ENCODE results near the gene EGF. TPM values are rescaled to one million over a fixed set of nuclear protein-coding genes. Genes with fewer than 3 reads are reported as not detected.
A peak's percentile ranks its signal among the peaks of the same experiment; 100 is the strongest.
"Not testable (repeated sequence)": the region's sequence is repeated elsewhere in the genome, so short reads cannot be mapped to it uniquely, and the experiment has no call there.

The EGF gene
- total RNA-seq, 1 donor from 2014 or later, result 0.15 TPM

DNA sequence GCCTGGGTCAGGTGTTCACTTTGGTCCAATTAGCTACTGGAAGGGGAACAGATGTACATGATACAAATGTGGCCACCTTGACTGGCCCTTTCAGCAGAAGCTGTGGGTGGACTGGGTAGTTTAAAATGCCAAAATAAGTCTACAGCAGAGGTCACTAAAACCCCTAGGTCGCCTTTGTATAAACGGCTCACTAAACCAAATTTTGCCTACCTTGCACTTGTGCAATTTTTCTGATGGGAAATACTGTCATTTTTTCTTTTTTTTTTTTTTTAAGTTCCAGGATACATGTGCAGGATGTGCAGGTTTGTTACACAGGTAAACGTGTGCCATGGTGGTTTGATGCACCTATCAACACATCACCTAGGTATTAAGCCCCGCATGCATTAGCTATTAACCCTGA is 109.8 kb downstream of the EGF start:
- no peak for ATAC-seq
- no peak for DNase-seq (ENCODE audit: low spot score)

DNA sequence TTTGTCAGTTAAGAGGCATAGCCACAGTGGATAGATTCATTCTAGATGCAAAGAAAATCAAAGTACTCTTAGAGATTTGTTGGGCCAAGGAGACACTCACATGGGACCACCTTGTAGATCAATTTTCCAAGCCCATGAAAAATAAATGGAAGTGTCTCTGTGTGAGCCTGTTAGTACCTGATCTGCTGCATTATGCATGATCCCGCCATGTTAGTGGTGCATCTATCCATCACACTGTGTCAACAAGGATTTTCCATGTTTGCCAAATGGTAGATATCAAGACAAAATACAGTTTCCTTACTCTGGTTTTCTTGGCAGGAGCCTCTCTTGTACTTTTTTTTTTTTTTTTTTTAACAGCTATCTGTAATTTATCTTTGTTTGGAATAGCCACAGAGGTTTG is 112.4 kb downstream of the EGF start:
- no peak for DNase-seq (ENCODE audit: low spot score)
- ATAC-seq, result no peak

DNA sequence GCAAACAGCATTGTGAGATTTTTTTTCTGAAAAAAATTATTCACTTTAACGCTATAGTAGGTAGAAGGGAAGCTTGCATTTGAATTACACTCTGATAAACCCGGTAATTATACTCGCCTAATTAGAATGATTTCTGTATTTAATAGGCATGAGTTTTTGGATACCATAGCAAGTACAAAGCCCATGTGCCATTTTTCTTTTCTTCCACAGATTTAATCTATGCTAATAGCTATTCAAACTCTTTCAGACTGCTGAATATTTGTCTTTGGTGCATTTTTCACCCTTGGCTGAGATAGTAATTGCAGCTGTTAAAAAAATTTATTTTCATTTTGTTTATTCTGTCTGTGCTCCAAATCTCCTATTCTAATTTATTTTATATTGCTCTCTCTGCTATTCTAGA is 113.0 kb downstream of the EGF start:
- ATAC-seq, result no peak

DNA sequence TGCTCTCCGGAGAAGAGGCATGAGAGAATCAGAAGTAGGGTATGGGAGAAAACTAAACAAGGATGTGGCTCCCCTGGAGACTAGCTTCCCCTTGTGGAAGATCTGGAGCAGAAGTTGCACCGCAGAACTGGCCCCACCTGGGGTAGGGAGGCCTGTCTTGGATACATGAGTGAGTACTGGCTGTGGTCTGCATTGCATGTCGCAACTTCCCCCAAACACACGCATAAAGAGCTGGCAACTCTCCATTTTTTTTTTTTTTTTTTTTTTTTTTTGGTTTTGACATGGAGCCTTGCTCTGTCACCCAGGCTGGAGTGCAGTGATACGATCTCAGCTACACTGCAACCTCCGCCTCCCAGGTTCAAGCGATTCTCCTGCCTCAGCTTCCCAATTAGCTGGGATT is 119.9 kb downstream of the EGF start:
- DNase-seq (ENCODE audit: low spot score) (no peak), ATAC-seq (peak; percentile 23)

More for the DNA sequence above, 113.0 kb downstream of the EGF start:
- DNase-seq (ENCODE audit: low spot score), result no peak

DNA sequence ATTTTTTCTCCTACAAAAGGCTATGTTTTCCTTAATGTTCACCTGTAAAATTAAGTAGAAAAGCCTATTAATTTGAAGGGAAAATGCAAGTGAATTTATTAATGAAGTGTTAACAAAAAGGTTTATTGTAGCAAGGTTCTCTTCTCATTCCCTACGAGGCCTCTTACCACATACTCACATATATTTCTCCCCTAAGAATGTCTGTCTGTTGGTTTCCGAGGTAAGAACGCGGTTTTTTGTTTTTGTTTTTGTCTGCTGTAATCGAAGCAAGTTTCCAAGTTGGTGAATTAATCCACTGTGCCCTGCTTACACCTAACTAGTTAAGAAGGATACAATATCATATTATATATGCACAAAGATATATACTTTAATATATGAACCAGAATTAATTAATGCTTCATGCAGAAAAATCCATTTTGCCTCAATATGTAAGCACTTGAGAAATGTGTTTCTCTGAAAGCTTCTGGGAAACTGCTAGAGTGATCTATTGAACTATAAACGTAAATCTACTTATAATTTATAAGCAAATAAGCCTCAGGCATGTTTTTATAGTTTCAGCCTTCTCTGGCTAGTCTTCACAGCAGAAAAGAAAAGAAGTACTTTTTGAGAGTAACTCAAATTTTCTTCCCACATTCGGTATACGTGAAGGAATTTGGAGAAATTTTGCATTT is 120.8 kb downstream of the EGF start:
- DNase-seq (ENCODE audit: low spot score), result no peak
- no peak for ATAC-seq

DNA sequence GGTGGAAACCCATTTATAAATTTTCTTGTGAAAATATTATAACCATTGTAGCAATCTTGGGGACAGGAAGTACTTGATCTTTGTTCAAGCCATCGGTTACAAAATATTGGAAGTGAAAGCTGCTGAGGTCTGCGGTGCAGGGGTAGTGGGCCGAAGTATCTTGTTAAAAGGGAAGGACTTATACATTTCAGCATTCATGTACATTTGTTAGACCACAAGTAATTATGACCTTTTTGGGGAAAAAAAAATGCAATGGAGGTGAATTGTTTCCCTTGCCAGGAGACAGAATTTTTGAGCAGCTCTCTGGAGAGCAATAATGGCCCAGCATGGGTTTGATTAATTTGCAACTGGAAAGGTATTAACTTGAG is 121.3 kb downstream of the EGF start:
- DNase-seq (ENCODE audit: low spot score), result no peak
- ATAC-seq, result peak; percentile 72

DNA sequence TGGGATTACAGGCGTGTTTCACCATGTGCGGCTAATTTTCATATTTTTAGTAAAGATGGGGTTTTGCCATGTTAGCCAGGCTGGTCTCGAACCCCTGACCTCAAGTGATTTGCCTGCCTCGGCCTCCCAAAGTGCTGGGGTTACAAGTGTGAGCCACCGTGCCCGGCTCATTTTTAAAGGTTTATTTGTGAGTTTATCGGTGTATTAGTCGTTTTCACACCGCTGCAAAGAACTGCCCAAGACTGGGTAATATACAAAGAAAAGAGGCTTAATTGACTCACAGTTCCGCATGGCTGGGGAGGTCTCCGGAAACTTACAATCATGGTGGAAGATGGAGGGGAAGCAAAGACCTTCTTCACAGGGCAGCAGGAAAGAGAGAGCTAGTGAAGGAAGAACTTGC is 126.5 kb downstream of the EGF start:
- DNase-seq (ENCODE audit: low spot score); ATAC-seq: not testable (repeated sequence)

DNA sequence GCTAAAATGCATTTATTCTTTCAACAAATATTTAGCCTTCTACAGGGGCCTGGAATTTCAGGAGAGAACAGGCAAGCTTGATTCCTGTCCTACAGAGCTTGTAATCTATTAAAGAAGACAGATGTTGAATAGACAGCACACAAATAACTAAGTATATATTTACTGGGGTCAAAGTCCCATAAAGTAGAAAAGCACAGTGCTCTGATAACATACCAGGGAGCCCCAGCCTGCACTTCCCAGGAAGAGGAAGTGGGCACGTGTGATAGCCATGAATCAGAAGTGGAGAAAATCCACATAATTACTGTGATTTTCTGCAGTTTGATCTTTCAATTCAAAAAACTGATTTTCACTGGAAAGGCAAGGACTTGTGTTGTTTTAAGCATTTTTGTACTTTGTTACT is 129.1 kb downstream of the EGF start:
- peak; percentile 59 for ATAC-seq
- no peak for DNase-seq (ENCODE audit: low spot score)

DNA sequence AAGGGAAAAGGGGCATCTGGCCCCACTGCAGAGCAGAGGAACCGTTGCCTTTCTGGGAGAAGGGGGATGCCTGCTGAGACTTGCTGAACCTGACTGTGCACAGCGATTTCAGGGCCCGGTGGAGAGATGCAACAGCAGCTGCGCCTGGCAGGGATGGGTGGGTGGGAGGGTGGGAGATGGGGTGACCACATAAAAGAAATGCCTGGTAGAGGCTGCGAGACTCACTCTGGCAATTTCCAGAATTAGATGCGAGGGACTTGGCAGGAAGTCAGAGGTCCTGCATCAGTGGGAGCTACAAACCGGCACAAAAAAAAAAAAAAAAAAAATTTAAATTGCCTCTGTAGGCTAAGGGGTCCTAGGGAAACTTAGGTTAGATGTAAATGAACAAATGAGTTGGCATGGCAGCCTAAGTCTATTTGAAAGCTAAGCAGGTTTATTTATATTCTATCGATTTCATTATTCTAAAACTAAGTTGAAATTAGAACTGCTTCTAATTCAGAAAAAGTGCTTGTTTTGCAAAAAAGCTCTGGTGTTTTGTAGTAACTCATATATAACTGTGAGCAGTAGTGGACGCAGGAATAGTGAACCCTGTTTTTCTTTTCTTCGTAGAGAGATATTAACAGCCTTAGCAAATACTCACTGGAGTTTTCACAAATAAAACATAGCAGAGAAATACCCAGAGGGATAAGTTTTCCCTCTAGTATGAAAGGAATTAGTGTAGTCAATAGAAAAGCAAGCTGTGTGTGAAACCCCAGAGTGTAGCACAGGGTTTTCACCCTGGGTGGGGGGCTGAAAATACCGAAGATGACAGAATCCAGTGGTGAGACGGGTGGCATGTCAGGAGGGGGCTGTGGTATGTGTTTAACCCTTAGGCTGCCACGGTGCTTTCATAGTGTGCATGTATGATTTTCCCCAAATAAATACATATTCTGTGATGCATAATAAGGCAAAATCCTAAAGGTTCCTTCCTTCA is 130.1 kb downstream of the EGF start:
- ATAC-seq (peak; percentile 53), DNase-seq (ENCODE audit: low spot score) (no peak)

DNA sequence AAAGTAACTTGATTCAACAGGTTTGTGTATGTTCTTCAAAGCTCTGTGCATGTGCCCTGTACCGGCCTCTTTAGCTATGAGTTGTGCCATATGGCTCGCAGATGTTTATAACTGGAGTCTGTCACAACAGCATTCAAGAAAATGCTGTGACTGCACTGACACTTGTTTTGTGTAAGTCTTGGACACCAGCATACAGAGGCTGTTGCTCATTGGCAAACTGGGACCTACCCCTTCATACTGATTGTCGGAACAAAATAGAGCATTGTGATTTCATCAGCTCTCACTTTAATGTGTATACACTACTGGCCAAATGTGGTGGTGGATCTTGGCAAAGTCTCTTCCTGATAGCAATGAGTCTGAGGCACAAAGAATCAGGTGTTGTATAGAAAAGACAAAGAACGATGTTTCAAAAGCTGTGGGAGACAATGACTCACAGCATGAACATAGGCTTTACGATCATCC is 133.9 kb downstream of the EGF start:
- no peak for ATAC-seq
- DNase-seq (ENCODE audit: low spot score), result no peak

DNA sequence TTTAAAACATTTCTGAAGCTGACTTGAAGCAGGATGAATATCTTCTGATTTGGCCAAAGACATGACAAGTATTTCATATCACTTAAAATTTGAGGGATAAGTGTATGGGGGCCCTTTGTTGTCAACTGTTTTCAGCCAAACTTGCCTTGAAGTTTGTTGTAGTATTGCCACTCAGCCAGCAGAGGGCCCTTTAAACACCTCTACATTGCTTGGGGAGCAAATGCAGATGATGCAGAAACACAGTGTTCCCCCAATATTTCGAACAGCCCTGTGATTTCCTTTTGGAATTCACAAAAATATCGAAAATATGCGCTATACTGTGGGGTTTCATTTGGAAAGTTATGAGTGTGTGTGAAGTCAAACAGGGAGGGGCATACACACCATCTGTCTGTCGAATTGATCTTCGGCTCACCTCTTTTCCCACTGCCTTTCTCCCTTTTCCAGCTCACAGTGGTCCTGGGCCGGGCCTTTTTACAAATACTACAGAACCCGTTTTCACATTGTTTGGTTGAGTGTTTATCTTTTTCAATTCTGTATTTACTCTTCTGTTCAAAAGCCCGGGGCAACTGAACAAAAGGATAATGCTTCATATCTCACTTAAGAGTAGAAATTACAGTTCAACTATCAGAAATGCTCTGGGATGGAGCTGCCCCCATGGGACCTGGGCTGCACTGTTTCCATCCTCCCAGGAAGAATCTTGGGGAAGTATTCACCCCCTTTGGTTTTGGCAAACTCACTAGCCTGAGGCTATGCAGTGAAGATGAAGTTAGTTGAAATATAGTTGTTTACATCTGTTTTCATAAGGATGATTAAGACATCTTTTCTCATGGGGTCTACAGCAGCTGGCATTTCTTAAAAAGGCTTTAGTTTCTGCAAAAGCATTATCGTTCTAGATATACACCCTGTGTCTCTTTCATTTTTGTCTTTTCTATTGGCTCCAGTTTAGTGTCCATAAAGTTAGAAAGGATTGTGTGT is 137.6 kb downstream of the EGF start:
- DNase-seq (ENCODE audit: low spot score), result no peak
- peak; percentile 85 for ATAC-seq

DNA sequence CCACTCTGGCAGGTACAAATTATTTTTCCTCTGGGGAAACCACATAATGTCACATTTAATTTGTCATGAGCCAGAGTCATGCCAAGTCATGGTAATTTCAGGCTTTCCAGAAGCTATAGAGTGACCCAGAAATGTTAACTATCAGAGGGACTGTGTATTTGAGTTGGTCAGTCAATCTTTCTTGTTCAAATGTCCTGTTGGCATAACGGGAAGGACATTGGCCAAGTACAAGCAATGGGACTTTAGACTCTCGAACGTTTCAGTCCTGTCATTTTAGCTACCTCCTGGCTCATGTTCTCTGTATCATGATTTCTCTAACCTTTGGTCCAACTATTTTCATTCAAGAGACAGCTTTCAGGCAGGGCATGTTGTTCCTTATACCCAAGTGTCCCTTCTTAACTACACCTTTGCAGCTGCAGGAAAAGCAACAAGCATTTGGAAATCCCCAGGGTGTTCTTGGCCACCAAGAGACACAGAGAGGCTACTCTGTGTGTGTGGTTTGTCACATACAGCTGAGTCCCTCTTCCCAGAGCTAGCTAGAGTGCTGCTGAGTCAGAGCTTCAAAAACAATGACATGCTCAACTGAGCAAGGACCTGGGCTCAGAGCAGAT is 142.6 kb downstream of the EGF start:
- DNase-seq (ENCODE audit: low spot score) (peak; percentile 72), ATAC-seq (peak; percentile 90)

DNA sequence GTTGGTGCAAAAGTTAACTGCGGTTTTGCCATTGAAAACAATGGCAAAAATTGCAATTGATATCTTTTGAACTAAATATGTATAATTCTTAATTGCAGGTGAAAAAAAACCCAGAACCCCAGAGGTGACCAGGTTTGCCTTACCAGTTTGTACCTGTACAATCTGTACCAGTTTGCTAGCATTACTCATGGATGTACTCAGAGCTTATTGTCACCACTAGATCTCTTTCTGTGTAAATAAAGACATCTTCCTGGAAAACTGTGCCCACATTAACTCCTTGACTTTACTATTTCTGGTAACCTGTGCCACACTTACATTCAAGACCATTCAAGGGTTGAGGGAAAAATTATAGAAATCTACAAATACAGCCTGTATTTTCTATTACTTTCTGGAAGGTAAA is 146.0 kb downstream of the EGF start:
- ATAC-seq, result no peak
- DNase-seq (ENCODE audit: low spot score), result no peak

DNA sequence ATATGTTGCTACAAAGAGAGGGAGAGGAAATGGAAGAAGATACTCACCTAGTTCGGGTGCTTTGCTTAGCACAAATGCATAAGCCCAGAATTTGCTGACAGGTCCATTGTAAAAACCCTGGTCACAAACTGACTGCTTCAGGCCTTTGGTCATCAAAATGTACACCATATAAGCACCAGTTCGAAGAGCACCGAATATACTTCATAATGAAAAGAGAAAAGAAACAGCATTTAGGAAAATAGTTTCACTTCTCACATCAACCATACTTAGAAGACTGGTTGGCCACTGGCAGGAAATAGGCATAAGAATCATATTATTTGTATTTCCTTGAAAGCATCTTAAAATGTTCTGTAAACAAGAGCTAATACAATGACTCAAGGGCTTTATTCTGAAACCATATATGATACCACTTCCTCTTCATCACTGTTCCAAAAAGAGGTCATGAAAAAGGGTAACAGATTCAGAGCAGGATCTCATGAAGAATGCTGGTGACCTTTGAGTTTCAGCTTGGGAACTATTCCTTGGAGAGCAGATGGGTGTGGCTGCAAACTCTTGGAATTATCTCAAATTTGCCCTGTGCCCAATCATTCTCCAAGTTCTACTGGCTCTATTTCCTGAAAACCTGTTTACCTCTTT is 147.0 kb downstream of the EGF start:
- DNase-seq (ENCODE audit: low spot score) (no peak), ATAC-seq (no peak)

DNA sequence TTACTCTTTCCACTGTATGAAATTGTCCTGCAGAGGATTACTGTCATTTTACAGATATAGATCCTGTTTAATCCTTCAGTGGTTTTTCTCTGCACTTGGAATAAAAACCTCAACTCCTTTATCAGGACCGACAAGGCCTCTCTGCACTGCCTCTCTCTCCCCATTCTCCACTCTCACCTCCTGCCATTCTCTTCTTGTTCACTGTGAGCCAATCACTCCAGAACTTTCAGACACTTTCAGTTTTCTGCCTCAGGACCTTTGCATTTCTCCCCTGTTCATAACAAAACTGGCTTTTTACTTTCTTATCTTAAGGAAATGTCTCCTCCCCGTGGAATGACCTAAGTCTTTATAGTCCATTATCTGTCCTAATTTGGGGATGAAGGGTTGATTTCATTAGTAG is 148.4 kb downstream of the EGF start:
- ATAC-seq (no peak), DNase-seq (ENCODE audit: low spot score) (no peak)

Other genes starting within 250 kb of the EGF start
- gene CASP6, start 209.4 kb upstream of the EGF start, total RNA-seq, result 16.5 TPM
- gene PLA2G12A, start 182.8 kb upstream of the EGF start, total RNA-seq, result 38.9 TPM
- 426 TPM for gene CFI, start 110.9 kb upstream of the EGF start, total RNA-seq
- gene GAR1, start 97.1 kb upstream of the EGF start, total RNA-seq, result 3.6 TPM
- gene RRH, start 84.9 kb upstream of the EGF start, total RNA-seq, result not detected
- gene LRIT3, start 64.8 kb upstream of the EGF start, total RNA-seq, result 0.08 TPM